ENCODE results near the gene AIRE. TPM values are rescaled to one million over a fixed set of nuclear protein-coding genes. Genes with fewer than 3 reads are reported as not detected.

The AIRE gene
- total RNA-seq, 4 donors from 2014 or later: 1.7 TPM; not detected in 3

DNA sequence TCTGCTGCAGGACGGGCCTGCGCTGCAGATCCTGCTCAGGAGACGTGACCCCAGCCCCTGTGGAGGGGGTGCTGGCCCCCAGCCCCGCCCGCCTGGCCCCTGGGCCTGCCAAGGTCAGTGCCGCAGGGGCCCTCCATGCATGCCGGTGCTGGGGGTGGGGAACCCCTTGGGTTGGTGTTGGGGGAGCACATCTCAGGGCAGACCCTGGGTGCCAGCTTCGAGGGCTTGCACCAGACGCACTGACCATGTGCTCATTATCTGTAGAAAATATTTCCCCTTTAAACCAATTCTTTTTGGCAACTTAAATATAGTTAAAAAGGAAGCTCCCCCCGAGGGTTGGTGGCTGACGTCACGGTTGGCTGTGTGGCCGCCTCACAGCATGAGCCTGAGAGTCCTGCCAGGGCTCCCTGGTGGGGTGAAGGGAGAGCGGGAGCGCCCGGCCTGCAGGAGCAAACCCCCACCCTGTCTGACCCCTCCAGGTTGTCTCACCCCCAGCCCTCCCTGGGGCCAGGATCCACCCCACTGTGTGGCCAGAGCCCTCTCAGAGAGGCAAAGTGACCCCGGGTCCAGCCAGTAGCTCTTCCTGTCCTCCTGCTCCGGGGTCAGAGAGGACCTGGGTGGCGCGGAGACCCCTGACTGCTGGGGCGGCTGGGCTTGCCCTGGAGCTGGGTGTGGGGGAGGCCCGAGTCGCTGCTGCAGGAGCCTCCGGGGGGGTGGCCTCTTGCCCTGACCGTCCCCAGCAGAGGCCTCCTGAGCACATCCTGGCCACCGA lies 8.9 kb downstream of the AIRE start:
- Histone ChIP-seq H3K36me3 (no peaks in the 10 kb centered on the region), H3K9me3 (no peaks in the 10 kb centered on the region), H3K4me3 (no peak overlapping the region), H3K27me3 (no peaks in the 10 kb centered on the region), H3K27ac (peak overlapping the region in 1 of 4 donors; percentile 1), H3K4me1 (peaks cover 5 to 19% (median 10%) of the 10 kb centered on the region in 4 donors)
- no peak for TF ChIP-seq CTCF (IDR thresholded peaks at IDR 0.05)
- no peak for TF ChIP-seq POLR2A (IDR thresholded peaks at IDR 0.05)
- peak in 2 of 3 donors; percentile 45 to 70 for DNase-seq

DNA sequence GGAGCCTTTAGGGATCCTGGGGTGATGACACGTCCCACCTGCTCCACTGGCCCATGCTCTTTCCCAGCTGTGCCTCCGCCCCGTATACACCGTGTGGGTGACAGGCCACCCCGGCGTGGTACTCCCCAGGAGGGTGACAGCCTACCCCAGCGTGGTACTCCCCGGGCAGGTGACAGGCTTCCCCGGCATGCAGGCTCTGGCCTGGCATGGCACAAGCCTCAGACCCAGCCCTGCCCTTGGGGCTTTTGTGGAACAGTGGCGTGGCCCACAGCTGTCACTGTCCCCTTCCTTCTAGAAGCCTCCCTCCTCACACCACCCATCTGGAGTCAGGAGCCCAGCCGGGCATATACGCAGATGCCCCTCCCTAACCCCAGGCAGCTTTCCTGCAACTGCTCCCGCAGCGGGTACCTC lies 9.5 kb downstream of the AIRE start:
- no peak overlapping the region for H3K27ac ChIP-seq
- no peak for DNase-seq

DNA sequence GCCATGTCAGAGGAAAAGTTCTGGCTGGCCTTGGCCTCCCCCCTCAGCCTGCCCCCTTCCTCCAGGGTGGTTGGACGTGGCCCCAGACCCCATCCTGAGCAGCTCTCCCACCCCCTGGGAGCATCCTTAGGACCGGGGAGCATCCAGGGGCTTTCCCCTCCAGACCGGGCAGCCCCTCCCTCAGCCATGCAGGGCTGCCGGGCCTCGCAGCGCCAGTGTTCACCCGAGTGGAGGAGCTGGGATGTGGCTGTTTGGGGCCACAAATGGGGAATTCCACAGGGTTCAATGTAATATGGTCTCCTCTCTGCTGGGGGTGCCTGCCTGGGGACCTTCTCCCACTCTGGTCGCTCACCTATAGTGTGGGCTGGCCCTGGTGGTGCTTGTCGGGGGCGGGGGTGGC lies 10.0 kb downstream of the AIRE start:
- TF ChIP-seq POLR2A (IDR thresholded peaks at IDR 0.05): no peak
- no peak for TF ChIP-seq CTCF (IDR thresholded peaks at IDR 0.05)
- H3K36me3 ChIP-seq: no peaks in the 10 kb centered on the region
- H3K4me1 ChIP-seq: peaks cover 5 to 19% (median 10%) of the 10 kb centered on the region in 4 donors
- no peak for DNase-seq
- no peak overlapping the region for H3K27ac ChIP-seq
- H3K9me3 ChIP-seq: no peaks in the 10 kb centered on the region
- H3K27me3 ChIP-seq: no peaks in the 10 kb centered on the region
- no peak overlapping the region for H3K4me3 ChIP-seq

More for the DNA sequence above, 9.5 kb downstream of the AIRE start:
- Histone ChIP-seq H3K9me3 (no peaks in the 10 kb centered on the region), H3K4me3 (no peak overlapping the region), H3K4me1 (peaks cover 5 to 19% (median 10%) of the 10 kb centered on the region in 4 donors), H3K27me3 (no peaks in the 10 kb centered on the region), H3K36me3 (no peaks in the 10 kb centered on the region)
- TF ChIP-seq POLR2A (IDR thresholded peaks at IDR 0.05) (no peak), CTCF (IDR thresholded peaks at IDR 0.05) (no peak)

DNA sequence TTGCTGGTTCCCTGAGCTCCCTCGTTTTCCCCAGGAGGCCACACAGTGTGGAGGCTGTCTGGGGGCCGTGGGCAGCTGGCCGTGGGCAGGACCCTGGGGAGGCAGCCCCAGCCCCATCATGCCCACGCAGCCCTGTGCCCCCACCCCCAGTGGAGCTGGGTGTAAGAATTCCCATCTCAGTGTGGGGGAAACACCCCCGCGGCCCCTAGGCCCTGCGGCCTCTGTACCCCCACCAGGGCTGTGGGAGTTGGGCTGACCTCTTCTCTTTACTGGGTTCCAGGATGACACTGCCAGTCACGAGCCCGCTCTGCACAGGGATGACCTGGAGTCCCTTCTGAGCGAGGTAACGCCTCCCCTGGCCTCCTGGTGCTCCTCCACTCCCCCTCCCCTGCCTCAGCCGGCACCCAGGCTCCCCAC lies 10.4 kb downstream of the AIRE start:
- TF ChIP-seq POLR2A (IDR thresholded peaks at IDR 0.05) (no peak), CTCF (IDR thresholded peaks at IDR 0.05) (no peak)
- no peaks in the 10 kb centered on the region for H3K27me3 ChIP-seq
- no peak overlapping the region for H3K27ac ChIP-seq
- peaks cover 5 to 22% (median 15%) of the 10 kb centered on the region in 4 donors for H3K4me1 ChIP-seq
- no peak overlapping the region for H3K4me3 ChIP-seq
- no peaks in the 10 kb centered on the region for H3K9me3 ChIP-seq
- DNase-seq: no peak
- H3K36me3 ChIP-seq: no peaks in the 10 kb centered on the region

DNA sequence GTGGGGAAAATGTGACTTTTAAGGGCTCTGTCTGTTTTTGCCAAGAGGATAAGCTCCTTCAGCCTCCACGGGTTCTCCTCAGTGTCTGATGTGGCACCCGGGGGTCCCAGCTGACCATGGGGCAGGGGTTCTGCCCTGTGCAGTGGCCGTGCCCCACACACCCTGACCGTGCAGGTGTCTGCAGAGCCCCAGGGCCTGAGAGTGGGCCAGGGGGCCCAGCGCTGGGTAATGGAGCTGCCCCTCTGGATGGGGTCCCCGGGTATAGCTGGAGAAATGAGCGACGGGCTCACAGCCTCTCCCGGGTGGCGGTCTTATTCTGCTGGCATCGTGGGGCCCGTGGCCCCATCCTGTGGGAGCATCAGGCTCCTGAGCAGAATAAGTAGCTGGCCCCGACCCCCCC lies 11.2 kb downstream of the AIRE start:
- Histone ChIP-seq H3K36me3 (no peaks in the 10 kb centered on the region), H3K4me3 (no peak overlapping the region), H3K4me1 (peaks cover 11 to 30% (median 21%) of the 10 kb centered on the region in 4 donors), H3K27me3 (no peaks in the 10 kb centered on the region), H3K9me3 (no peaks in the 10 kb centered on the region), H3K27ac (no peak overlapping the region)
- DNase-seq: no peak
- TF ChIP-seq POLR2A (IDR thresholded peaks at IDR 0.05) (no peak), CTCF (IDR thresholded peaks at IDR 0.05) (no peak)
